Measurements from ENCODE around the gene IL17RE.
"Not testable (repeated sequence)": the region's sequence is repeated elsewhere in the genome, so short reads cannot be mapped to it uniquely, and the experiment has no call there.

The IL17RE gene

GRCh38 chr3:9935966-9936510 is 33.4 kb downstream of the IL17RE start:
- H3K9me3 ChIP-seq, result no peaks in the 10 kb centered on the region
- no peaks in the 10 kb centered on the region for H3K27me3 ChIP-seq
- H3K4me1 ChIP-seq (ENCODE audit: control insufficient read depth in 1 of 2, insufficient read depth in 1 of 2, low read depth in 1 of 2, low read length in 1 of 2), result peaks cover 20 to 21% of the 10 kb centered on the region in 2 experiments
- TF ChIP-seq CTCF (IDR thresholded peaks at IDR 0.05), result no peak
- no peak overlapping the region for H3K27ac ChIP-seq
- no peaks in the 10 kb centered on the region for H3K36me3 ChIP-seq
- no peak overlapping the region for H3K4me3 ChIP-seq (ENCODE audit: low read depth in 1 of 2, low read length in 1 of 2)

- H3K36me3 ChIP-seq, result no peaks in the 10 kb centered on the region
- no peaks in the 10 kb centered on the region for H3K9me3 ChIP-seq
- no peak for TF ChIP-seq CTCF (IDR thresholded peaks at IDR 0.05)
- H3K4me1 ChIP-seq (ENCODE audit: control insufficient read depth in 1 of 2, insufficient read depth in 1 of 2, low read depth in 1 of 2, low read length in 1 of 2), result peaks cover 15 to 18% of the 10 kb centered on the region in 2 experiments
- H3K27ac ChIP-seq, result no peak overlapping the region
- H3K27me3 ChIP-seq, result no peaks in the 10 kb centered on the region
- H3K4me3 ChIP-seq (ENCODE audit: low read depth in 1 of 2, low read length in 1 of 2), result no peak overlapping the region
These were observed 35.0 kb downstream of the IL17RE start for GRCh38 chr3:9937486-9938238.

- H3K4me1 ChIP-seq (ENCODE audit: control insufficient read depth in 1 of 2, insufficient read depth in 1 of 2, low read depth in 1 of 2, low read length in 1 of 2), result peaks cover 6 to 10% of the 10 kb centered on the region in 2 experiments
- no peaks in the 10 kb centered on the region for H3K9me3 ChIP-seq
- no peak overlapping the region for H3K27ac ChIP-seq
- no peaks in the 10 kb centered on the region for H3K36me3 ChIP-seq
- no peaks in the 10 kb centered on the region for H3K27me3 ChIP-seq
- no peak for TF ChIP-seq CTCF (IDR thresholded peaks at IDR 0.05)
- H3K4me3 ChIP-seq (ENCODE audit: low read depth in 1 of 2, low read length in 1 of 2), result no peak overlapping the region
These were observed 36.3 kb downstream of the IL17RE start for GRCh38 chr3:9938966-9939365.

- not testable (repeated sequence) for H3K9me3 ChIP-seq
These were observed 37.3 kb downstream of the IL17RE start for GRCh38 chr3:9939906-9940305.

GRCh38 chr3:9940746-9941145 is 38.1 kb downstream of the IL17RE start:
- Histone ChIP-seq H3K36me3 (no peaks in the 10 kb centered on the region), H3K27ac (no peak overlapping the region), H3K9me3 (no peaks in the 10 kb centered on the region), H3K27me3 (no peaks in the 10 kb centered on the region), H3K4me1 (ENCODE audit: control insufficient read depth in 1 of 2, insufficient read depth in 1 of 2, low read depth in 1 of 2, low read length in 1 of 2) (peaks cover under 1 to 4% of the 10 kb centered on the region in 2 experiments), H3K4me3 (ENCODE audit: low read depth in 1 of 2, low read length in 1 of 2) (no peak overlapping the region)
- TF ChIP-seq CTCF (IDR thresholded peaks at IDR 0.05), result no peak

More at GRCh38 chr3:9939906-9940305, 37.3 kb downstream of the IL17RE start:
- not testable (repeated sequence) for H3K4me3 ChIP-seq (ENCODE audit: low read depth in 1 of 2, low read length in 1 of 2); H3K27ac ChIP-seq; H3K27me3 ChIP-seq; H3K36me3 ChIP-seq; H3K4me1 ChIP-seq (ENCODE audit: control insufficient read depth in 1 of 2, insufficient read depth in 1 of 2, low read depth in 1 of 2, low read length in 1 of 2)

GRCh38 chr3:9942164-9942563 is 39.5 kb downstream of the IL17RE start:
- TF ChIP-seq CTCF (IDR thresholded peaks at IDR 0.05), result no peak
- Histone ChIP-seq H3K9me3 (no peaks in the 10 kb centered on the region), H3K4me1 (ENCODE audit: control insufficient read depth in 1 of 2, insufficient read depth in 1 of 2, low read depth in 1 of 2, low read length in 1 of 2) (peaks cover 7 to 10% of the 10 kb centered on the region in 2 experiments), H3K36me3 (no peaks in the 10 kb centered on the region), H3K27me3 (no peaks in the 10 kb centered on the region), H3K27ac (no peak overlapping the region), H3K4me3 (ENCODE audit: low read depth in 1 of 2, low read length in 1 of 2) (no peak overlapping the region)

All from neutrophil (primary cell).